PFSK-1 (cell line): ENCODE data around the gene CDC25A.

Experiments used
- FOXP2 ChIP-seq: optimal IDR thresholded peaks from 2 replicates; pipeline ENCODE3; 2011; ENCODE audit warnings: borderline replicate concordance, control low read depth, inconsistent platforms; ENCODE audit not compliant: insufficient read depth; ENCODE audit errors: extremely low read length, extremely low read depth
- POLR2AphosphoS5 ChIP-seq: IDR thresholded peaks from 2 replicates; pipeline ENCODE4 v1.6.1; 2012; ENCODE audit warnings: low read depth, mild to moderate bottlenecking, control low read depth, low read length, moderate library complexity
- SIN3A ChIP-seq: IDR thresholded peaks from 2 replicates; pipeline ENCODE4 v1.6.1; 2012; ENCODE audit warnings: mild to moderate bottlenecking, low read length, moderate library complexity, borderline replicate concordance; ENCODE audit not compliant: insufficient read depth
- TAF1 ChIP-seq: IDR thresholded peaks from 2 replicates; pipeline ENCODE4 v1.6.1; 2012; ENCODE audit warnings: low read length, control low read depth, borderline replicate concordance; ENCODE audit not compliant: insufficient read depth
- TF ChIP-seq, protein P1 (sequence below), 2 experiments: IDR thresholded peaks; 2 replicates each; pipeline versions ENCODE4 v1.6.1 to v1.8.0; 2011 to 2012; ENCODE audit warnings: low read depth in 2 of 2, low read length in 2 of 2, control low read depth in 1 of 2, inconsistent platforms in 1 of 2, mild to moderate bottlenecking in 1 of 2, moderate library complexity in 1 of 2; ENCODE audit not compliant: insufficient read depth in 1 of 2

Gene CDC25A

DNA sequence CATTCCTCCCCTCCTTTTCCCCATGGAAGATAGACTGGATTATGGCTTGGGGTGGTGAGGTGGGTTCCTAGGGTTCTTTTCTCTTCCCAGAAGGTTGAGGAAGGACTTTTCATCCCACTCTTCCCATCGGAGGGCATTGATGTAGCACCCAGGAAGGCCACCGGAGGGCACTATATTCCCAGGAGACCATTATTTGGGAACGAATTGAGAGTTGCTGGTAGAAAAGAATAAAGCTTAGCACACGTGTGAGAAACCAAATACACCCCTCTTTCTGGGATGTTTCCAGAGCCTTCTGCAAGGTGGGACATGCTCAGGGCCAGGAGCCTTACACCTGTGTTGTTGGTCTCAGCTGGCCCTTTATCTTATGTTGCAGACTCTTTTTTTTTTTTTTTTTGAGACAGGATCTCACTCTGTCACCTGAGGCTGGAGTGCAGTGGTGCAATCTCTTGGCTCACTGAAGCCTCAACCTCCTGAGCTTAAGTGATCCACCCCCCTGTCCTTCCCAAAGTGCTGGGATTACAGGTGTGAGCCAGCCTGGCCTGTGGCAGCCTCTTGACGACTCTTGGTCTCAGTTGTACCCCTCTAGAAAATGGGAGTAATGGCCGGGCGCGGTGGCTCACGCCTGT lies 6.3 kb upstream of the CDC25A start:
- TF ChIP-seq TAF1 = no peak
- TF ChIP-seq POLR2AphosphoS5 = no peak
- no peak for TF ChIP-seq FOXP2
- no peak for TF ChIP-seq SIN3A
- TF ChIP-seq, protein P1, sequence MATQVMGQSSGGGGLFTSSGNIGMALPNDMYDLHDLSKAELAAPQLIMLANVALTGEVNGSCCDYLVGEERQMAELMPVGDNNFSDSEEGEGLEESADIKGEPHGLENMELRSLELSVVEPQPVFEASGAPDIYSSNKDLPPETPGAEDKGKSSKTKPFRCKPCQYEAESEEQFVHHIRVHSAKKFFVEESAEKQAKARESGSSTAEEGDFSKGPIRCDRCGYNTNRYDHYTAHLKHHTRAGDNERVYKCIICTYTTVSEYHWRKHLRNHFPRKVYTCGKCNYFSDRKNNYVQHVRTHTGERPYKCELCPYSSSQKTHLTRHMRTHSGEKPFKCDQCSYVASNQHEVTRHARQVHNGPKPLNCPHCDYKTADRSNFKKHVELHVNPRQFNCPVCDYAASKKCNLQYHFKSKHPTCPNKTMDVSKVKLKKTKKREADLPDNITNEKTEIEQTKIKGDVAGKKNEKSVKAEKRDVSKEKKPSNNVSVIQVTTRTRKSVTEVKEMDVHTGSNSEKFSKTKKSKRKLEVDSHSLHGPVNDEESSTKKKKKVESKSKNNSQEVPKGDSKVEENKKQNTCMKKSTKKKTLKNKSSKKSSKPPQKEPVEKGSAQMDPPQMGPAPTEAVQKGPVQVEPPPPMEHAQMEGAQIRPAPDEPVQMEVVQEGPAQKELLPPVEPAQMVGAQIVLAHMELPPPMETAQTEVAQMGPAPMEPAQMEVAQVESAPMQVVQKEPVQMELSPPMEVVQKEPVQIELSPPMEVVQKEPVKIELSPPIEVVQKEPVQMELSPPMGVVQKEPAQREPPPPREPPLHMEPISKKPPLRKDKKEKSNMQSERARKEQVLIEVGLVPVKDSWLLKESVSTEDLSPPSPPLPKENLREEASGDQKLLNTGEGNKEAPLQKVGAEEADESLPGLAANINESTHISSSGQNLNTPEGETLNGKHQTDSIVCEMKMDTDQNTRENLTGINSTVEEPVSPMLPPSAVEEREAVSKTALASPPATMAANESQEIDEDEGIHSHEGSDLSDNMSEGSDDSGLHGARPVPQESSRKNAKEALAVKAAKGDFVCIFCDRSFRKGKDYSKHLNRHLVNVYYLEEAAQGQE (IDR thresholded peaks at IDR 0.05; ENCODE audit: insufficient read depth in 1 of 2, low read depth in 2 of 2, low read length in 2 of 2) = no peak

DNA sequence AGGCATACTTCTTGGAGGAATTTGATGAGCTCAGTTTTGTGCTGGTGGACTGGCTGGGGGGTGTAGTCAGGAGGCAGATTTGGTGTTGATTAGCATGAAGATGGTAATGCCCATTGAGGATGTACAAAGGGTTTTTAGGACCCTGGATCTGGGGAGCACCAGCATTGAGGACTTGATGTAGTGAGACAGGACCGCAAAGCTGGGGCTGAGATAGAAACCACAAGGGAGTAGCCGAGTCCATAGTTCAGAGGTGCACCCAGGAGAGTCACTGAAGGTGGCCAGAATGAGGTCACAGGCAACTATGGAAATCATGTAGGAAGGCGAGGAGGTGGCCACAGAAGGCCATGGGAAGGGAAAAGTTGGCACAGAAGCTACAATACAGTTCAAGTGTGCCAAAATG lies 2.7 kb upstream of the CDC25A start:
- TF ChIP-seq SIN3A (no peak), FOXP2 (no peak), POLR2AphosphoS5 (no peak), TAF1 (no peak)
- TF ChIP-seq, protein P1 (IDR thresholded peaks at IDR 0.05; ENCODE audit: insufficient read depth in 1 of 2, low read depth in 2 of 2, low read length in 2 of 2) = no peak

DNA sequence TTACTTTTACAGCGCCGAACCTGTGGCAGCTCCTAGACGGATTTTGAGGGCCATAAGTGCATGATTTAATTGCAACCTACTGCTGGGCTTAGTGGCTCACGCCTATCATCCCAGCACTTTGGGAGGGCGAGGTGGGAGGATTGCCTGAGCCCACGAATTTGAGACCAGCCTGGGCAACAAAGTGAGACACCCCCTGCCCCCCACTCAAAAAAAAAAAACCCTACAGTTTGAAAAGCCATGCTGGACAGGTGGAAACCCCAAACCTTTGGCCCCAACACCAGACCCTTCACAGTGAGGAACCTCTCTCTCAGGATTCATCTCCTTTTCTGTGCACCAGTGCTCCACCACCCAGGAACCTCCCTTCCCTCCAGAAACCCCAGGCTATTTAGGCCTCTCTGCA lies 1.1 kb upstream of the CDC25A start:
- TF ChIP-seq, protein P1 (IDR thresholded peaks at IDR 0.05; ENCODE audit: insufficient read depth in 1 of 2, low read depth in 2 of 2, low read length in 2 of 2) = no peak
- TF ChIP-seq TAF1 (no peak), FOXP2 (no peak), SIN3A (no peak), POLR2AphosphoS5 (no peak)

DNA sequence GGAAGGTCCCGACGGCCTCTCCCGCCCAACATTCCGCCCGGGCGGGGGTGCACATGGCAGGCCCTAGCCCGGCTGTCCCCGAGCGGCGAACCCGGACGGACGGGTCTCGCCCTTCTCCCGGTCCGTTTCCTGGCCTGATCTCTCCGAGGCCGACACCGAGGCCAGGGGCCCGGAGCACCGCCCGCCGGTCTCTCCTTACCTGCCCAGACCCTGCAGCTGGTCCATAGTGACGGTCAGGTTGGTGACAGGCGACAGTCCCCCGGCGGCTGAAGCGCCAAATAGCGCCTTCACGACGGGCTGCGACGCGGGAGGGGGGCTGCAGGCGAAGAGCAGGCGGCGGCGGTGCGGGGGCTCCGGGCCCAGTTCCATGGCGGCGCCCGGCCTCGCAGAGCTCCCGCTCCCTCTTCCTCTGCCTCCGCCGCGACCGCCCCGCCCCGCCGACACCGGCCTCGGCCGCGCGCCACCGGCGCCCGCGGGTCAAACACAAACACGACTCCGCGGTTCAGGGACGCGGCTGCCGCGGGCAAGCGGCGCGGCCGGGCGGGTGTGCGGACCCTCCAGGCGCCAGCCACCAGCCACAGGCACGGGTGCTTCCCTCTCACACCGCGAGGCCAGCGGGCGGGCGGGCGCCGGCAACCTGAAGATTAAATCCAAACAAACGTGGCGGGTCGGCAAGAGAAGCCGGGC lies 495 bp downstream of the CDC25A start:
- TF ChIP-seq FOXP2 = no peak
- TF ChIP-seq, protein P1 (IDR thresholded peaks at IDR 0.05; ENCODE audit: insufficient read depth in 1 of 2, low read depth in 2 of 2, low read length in 2 of 2) = no peak
- TF ChIP-seq TAF1 = no peak
- no peak for TF ChIP-seq POLR2AphosphoS5
- TF ChIP-seq SIN3A = no peak
